ENCODE measurements around the gene ACTR3C. TPM values are rescaled to one million over a fixed set of nuclear protein-coding genes. Genes with fewer than 3 reads are reported as not detected.

Gene ACTR3C
- total and polyA plus RNA-seq, 2 of the 13 experiments (the other 11 are each of a cell fraction or from before 2014, with no cell fraction given), result 3.8 to 7.5 TPM

DNA sequence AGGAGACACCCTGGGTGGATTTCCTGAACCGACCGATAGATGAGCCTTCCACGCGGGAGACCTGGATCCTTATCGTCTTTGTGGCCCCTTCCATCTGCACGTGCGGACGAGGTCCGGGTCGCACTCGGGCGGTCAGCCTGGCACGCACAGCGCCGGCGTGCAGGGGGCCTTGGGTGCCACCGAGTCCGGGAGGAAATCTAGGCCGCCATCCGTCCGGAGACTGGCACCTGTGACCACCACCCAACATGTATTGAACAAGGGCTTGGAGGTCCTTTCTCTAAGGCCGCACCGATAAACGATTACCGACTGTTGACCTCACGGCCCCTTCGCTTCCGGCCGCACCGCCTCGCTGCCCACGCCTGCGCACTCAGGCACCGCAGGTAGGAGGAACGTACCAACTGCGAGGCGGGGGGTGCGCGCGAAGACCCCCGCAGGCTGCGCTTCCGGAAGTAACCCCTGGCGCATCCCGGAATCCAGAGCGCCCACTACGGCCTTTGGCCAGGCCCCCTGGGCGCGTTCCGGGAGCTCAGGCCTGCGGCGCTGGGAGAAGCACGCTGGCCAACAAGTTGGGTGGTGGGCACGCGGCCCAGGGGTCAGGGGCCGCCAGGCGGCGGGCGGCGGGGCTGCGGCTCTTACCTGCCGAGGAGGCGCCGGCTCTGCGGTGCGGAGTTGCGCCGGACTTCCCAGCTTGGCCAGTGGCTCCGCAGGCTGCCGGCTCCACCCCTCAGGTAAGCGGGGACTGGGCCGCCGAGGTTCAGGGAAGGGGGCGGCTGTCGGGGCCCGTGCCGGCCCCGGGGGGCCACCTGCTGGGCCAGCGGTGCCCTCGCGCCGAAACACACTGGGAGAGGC lies at the start of gene ACTR3C, which contains the start of gene LRRC61 (continued):
- TF ChIP-seq, protein P1, sequence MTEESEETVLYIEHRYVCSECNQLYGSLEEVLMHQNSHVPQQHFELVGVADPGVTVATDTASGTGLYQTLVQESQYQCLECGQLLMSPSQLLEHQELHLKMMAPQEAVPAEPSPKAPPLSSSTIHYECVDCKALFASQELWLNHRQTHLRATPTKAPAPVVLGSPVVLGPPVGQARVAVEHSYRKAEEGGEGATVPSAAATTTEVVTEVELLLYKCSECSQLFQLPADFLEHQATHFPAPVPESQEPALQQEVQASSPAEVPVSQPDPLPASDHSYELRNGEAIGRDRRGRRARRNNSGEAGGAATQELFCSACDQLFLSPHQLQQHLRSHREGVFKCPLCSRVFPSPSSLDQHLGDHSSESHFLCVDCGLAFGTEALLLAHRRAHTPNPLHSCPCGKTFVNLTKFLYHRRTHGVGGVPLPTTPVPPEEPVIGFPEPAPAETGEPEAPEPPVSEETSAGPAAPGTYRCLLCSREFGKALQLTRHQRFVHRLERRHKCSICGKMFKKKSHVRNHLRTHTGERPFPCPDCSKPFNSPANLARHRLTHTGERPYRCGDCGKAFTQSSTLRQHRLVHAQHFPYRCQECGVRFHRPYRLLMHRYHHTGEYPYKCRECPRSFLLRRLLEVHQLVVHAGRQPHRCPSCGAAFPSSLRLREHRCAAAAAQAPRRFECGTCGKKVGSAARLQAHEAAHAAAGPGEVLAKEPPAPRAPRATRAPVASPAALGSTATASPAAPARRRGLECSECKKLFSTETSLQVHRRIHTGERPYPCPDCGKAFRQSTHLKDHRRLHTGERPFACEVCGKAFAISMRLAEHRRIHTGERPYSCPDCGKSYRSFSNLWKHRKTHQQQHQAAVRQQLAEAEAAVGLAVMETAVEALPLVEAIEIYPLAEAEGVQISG (CRISPR knock-in tag; IDR thresholded peaks at IDR 0.05), result peak; percentile 88
- TF ChIP-seq, protein P2, sequence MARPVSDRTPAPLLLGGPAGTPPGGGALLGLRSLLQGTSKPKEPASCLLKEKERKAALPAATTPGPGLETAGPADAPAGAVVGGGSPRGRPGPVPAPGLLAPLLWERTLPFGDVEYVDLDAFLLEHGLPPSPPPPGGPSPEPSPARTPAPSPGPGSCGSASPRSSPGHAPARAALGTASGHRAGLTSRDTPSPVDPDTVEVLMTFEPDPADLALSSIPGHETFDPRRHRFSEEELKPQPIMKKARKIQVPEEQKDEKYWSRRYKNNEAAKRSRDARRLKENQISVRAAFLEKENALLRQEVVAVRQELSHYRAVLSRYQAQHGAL (CRISPR knock-in tag; IDR thresholded peaks at IDR 0.05; ENCODE audit: not compliant biosample characterization), result no peak
- TF ChIP-seq MXD4 (CRISPR knock-in tag; IDR thresholded peaks at IDR 0.05), result peak; percentile 87; the same call in 1 of the 2 replicates
- TF ChIP-seq MBD4 (IDR thresholded peaks at IDR 0.05; ENCODE audit: borderline replicate concordance, low read length), result no peak
- peak; percentile 90; the same call in 1 of the 2 replicates for TF ChIP-seq RNF2 (conservative IDR thresholded peaks at IDR 0.05; ENCODE audit: low read depth)
- no peak for TF ChIP-seq AGO1 (IDR thresholded peaks at IDR 0.05; ENCODE audit: low read depth, low read length, poor library complexity, severe bottlenecking)
- peak; percentile 93 for TF ChIP-seq SATB2 (CRISPR knock-in tag; IDR thresholded peaks at IDR 0.05)
- TF ChIP-seq, protein P3, sequence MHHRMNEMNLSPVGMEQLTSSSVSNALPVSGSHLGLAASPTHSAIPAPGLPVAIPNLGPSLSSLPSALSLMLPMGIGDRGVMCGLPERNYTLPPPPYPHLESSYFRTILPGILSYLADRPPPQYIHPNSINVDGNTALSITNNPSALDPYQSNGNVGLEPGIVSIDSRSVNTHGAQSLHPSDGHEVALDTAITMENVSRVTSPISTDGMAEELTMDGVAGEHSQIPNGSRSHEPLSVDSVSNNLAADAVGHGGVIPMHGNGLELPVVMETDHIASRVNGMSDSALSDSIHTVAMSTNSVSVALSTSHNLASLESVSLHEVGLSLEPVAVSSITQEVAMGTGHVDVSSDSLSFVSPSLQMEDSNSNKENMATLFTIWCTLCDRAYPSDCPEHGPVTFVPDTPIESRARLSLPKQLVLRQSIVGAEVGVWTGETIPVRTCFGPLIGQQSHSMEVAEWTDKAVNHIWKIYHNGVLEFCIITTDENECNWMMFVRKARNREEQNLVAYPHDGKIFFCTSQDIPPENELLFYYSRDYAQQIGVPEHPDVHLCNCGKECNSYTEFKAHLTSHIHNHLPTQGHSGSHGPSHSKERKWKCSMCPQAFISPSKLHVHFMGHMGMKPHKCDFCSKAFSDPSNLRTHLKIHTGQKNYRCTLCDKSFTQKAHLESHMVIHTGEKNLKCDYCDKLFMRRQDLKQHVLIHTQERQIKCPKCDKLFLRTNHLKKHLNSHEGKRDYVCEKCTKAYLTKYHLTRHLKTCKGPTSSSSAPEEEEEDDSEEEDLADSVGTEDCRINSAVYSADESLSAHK (CRISPR knock-in tag; IDR thresholded peaks at IDR 0.05; ENCODE audit: borderline replicate concordance), result no peak; the same call in 1 of the 2 replicates
- TF ChIP-seq RXRB (CRISPR knock-in tag; IDR thresholded peaks at IDR 0.05; ENCODE audit: borderline replicate concordance), result peak; percentile 59; the same call in 1 of the 2 replicates
- no peak for TF ChIP-seq SP140L (CRISPR knock-in tag; IDR thresholded peaks at IDR 0.05; ENCODE audit: borderline replicate concordance)
- TF ChIP-seq XRCC5 (optimal IDR thresholded peaks at IDR 0.05; ENCODE audit: low read length), result peak; percentile 56
- 0 out of 2 replicates have a peak, but pooled peaks have one; percentile 76 for TF ChIP-seq ZSCAN20 (CRISPR knock-in tag; IDR thresholded peaks at IDR 0.05; ENCODE audit: borderline replicate concordance)
- no peak; the same call in 1 of the 2 replicates for TF ChIP-seq JUND (CRISPR knock-in tag; IDR thresholded peaks at IDR 0.05)
- TF ChIP-seq ZFY (CRISPR knock-in tag; IDR thresholded peaks at IDR 0.05), result peak; percentile 97
- TF ChIP-seq ZNF780A (CRISPR knock-in tag; IDR thresholded peaks at IDR 0.05), result 0 out of 2 replicates have a peak, but pooled peaks have one; percentile 63
- no peak for TF ChIP-seq TCF7 (IDR thresholded peaks at IDR 0.05; ENCODE audit: low read depth)
- TF ChIP-seq ZSCAN31 (CRISPR knock-in tag; IDR thresholded peaks at IDR 0.05; ENCODE audit: low read depth), result peak; percentile 69
- TF ChIP-seq ZNF589 (CRISPR knock-in tag; conservative IDR thresholded peaks at IDR 0.05), result no peak; the same call in 1 of the 2 replicates
- peak; percentile 76; the same call in 1 of the 2 replicates for TF ChIP-seq ZSCAN21 (CRISPR knock-in tag; IDR thresholded peaks at IDR 0.05; ENCODE audit: borderline replicate concordance)
- TF ChIP-seq ZNF546 (CRISPR knock-in tag; conservative IDR thresholded peaks at IDR 0.05), result peak; percentile 98
- TF ChIP-seq REPIN1 (CRISPR knock-in tag; IDR thresholded peaks at IDR 0.05; ENCODE audit: borderline replicate concordance, low read depth), result peak; percentile 84
- TF ChIP-seq ELF1 (CRISPR knock-in tag; IDR thresholded peaks at IDR 0.05), result peak; percentile 98

Measured in HepG2 (cell line).